ENCODE results near the gene THEMIS2. TPM values are rescaled to one million over a fixed set of nuclear protein-coding genes. Genes with fewer than 3 reads are reported as not detected.
A peak's percentile ranks its signal among the peaks of the same experiment; 100 is the strongest.

The THEMIS2 gene
- total and polyA plus RNA-seq, 9 of the 15 experiments (the other 6 are each of a cell fraction or from before 2014, with no cell fraction given): 2.3 to 12.7 (median 8.0) TPM

DNA sequence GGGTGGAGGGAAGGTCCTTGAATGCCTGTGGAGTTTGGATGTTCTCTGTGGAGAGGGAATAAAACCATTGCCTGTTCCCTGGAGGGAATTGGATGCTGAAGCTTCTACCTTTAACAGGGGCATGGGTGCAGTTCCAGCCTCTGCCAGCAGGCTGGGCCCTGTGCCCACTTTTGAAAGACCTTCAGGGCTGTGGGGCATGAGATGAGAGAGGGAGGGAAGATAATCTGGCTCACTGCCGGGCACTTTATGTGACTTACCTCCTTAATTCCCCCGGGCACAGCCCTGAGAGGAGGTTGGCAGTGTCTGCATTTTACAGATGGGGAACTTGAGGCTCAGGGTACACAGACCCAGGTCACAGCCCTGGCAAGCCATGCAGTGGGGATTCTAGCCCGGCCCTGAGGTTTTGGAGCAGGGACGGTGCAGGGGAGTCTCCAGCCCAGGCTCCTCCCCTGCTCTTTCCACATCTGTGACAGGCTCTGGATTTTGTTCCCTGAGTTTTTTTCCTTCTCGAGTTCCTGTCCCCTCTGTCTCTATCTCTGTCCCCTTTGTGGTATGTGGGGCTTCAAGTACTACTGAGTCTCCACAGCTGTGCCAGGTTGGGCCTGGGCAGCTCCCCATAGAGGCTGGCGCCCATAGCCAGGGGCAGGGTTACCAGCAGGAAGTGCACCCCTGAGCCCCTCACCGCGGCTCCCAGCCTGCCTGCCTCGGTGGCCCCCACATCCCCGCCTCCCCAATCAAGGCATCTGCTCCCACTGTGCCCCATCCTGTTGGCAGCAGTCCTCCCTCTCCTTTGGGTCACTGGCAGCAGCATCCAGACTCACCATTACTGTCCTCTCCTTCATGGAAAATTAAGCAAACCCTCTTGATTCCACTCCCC lies 14.0 kb upstream of the THEMIS2 start (continued):
- TF ChIP-seq SIN3B (IDR thresholded peaks at IDR 0.05; ENCODE audit: low read depth) (0 out of 2 replicates have a peak, but pooled peaks have one; percentile 18), GABPB2 (CRISPR knock-in tag; conservative IDR thresholded peaks at IDR 0.05) (no peak), GABPB1 (CRISPR knock-in tag; IDR thresholded peaks at IDR 0.05) (0 out of 2 replicates have a peak, but pooled peaks have one; percentile 29), BDP1 (IDR thresholded peaks at IDR 0.05; ENCODE audit: insufficient read depth, insufficient read length) (no peak), SOX6 (IDR thresholded peaks at IDR 0.05) (peak; percentile 28; the same call in 1 of the 2 replicates), ZNF41 (CRISPR knock-in tag; conservative IDR thresholded peaks at IDR 0.05) (no peak), ILF3 (IDR thresholded peaks at IDR 0.05; ENCODE audit: borderline replicate concordance) (no peak), ZBED1 (IDR thresholded peaks at IDR 0.05) (no peak), ZNF263 (CRISPR knock-in tag; IDR thresholded peaks at IDR 0.05; ENCODE audit: borderline replicate concordance) (peak; percentile 51; the same call in 1 of the 2 replicates), KAT7 (CRISPR knock-in tag; IDR thresholded peaks at IDR 0.05; ENCODE audit: borderline replicate concordance) (0 out of 2 replicates have a peak, but pooled peaks have one; percentile 66), BMI1 (IDR thresholded peaks at IDR 0.05; ENCODE audit: low read length) (no peak), MBD2 (IDR thresholded peaks at IDR 0.05; ENCODE audit: borderline replicate concordance, low read depth) (0 out of 2 replicates have a peak, but pooled peaks have one; percentile 17), KAT2B (IDR thresholded peaks at IDR 0.05; ENCODE audit: low read depth, low read length) (no peak), MAFK (IDR thresholded peaks at IDR 0.05; ENCODE audit: low read length) (0 out of 2 replicates have a peak, but pooled peaks have one; percentile 10), HIVEP1 (CRISPR knock-in tag; IDR thresholded peaks at IDR 0.05) (0 out of 2 replicates have a peak, but pooled peaks have one; percentile 28), SMAD2 (IDR thresholded peaks at IDR 0.05; ENCODE audit: low read depth, low read length) (no peak)
- TF ChIP-seq, protein P1, sequence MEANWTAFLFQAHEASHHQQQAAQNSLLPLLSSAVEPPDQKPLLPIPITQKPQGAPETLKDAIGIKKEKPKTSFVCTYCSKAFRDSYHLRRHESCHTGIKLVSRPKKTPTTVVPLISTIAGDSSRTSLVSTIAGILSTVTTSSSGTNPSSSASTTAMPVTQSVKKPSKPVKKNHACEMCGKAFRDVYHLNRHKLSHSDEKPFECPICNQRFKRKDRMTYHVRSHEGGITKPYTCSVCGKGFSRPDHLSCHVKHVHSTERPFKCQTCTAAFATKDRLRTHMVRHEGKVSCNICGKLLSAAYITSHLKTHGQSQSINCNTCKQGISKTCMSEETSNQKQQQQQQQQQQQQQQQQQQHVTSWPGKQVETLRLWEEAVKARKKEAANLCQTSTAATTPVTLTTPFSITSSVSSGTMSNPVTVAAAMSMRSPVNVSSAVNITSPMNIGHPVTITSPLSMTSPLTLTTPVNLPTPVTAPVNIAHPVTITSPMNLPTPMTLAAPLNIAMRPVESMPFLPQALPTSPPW (CRISPR knock-in tag; IDR thresholded peaks at IDR 0.05): peak; percentile 66
- TF ChIP-seq, protein P2, sequence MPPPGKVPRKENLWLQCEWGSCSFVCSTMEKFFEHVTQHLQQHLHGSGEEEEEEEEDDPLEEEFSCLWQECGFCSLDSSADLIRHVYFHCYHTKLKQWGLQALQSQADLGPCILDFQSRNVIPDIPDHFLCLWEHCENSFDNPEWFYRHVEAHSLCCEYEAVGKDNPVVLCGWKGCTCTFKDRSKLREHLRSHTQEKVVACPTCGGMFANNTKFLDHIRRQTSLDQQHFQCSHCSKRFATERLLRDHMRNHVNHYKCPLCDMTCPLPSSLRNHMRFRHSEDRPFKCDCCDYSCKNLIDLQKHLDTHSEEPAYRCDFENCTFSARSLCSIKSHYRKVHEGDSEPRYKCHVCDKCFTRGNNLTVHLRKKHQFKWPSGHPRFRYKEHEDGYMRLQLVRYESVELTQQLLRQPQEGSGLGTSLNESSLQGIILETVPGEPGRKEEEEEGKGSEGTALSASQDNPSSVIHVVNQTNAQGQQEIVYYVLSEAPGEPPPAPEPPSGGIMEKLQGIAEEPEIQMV (tag; conservative IDR thresholded peaks at IDR 0.05; ENCODE audit: low read depth): no peak
- TF ChIP-seq, protein P3, sequence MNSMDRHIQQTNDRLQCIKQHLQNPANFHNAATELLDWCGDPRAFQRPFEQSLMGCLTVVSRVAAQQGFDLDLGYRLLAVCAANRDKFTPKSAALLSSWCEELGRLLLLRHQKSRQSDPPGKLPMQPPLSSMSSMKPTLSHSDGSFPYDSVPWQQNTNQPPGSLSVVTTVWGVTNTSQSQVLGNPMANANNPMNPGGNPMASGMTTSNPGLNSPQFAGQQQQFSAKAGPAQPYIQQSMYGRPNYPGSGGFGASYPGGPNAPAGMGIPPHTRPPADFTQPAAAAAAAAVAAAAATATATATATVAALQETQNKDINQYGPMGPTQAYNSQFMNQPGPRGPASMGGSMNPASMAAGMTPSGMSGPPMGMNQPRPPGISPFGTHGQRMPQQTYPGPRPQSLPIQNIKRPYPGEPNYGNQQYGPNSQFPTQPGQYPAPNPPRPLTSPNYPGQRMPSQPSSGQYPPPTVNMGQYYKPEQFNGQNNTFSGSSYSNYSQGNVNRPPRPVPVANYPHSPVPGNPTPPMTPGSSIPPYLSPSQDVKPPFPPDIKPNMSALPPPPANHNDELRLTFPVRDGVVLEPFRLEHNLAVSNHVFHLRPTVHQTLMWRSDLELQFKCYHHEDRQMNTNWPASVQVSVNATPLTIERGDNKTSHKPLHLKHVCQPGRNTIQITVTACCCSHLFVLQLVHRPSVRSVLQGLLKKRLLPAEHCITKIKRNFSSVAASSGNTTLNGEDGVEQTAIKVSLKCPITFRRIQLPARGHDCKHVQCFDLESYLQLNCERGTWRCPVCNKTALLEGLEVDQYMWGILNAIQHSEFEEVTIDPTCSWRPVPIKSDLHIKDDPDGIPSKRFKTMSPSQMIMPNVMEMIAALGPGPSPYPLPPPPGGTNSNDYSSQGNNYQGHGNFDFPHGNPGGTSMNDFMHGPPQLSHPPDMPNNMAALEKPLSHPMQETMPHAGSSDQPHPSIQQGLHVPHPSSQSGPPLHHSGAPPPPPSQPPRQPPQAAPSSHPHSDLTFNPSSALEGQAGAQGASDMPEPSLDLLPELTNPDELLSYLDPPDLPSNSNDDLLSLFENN (IDR thresholded peaks at IDR 0.05; ENCODE audit: low read depth in 2 of 2, low read length in 2 of 2): 0 out of 4 replicates have a peak, but pooled peaks of 1 of the 2 experiments have one; percentile 33
